HG03571 (cell line): ENCODE data around the gene TNRC6A.
"Not testable (repeated sequence)": the region's sequence is repeated elsewhere in the genome, so short reads cannot be mapped to it uniquely, and the experiment has no call there.

ENCODE experiments used
- ATAC-seq: cut with Tn5 transposase; IDR thresholded peaks from one replicate; pipeline ENCODE4 v1.9.1; 2021; ENCODE audit not compliant: unreplicated experiment

TNRC6A gene

GRCh38 chr16:24841291-24841690 is 111.8 kb downstream of the TNRC6A start:
- ATAC-seq: no peak

GRCh38 chr16:24844101-24845030 is 114.9 kb downstream of the TNRC6A start:
- no peak for ATAC-seq

- ATAC-seq: not testable (repeated sequence)
Observed at GRCh38 chr16:24845031-24845365, 115.5 kb downstream of the TNRC6A start.

- no peak for ATAC-seq
Observed at GRCh38 chr16:24845726-24846547, 116.5 kb downstream of the TNRC6A start, which contains the start of gene SLC5A11. TSS of gene SLC5A11 (plus strand) at chr16:24845963. CDS start at chr16:24858644, 12,681 bp downstream.

- no peak for ATAC-seq
Observed at GRCh38 chr16:24846548-24847357, 117.3 kb downstream of the TNRC6A start.

- ATAC-seq: no peak
Observed at GRCh38 chr16:24847358-24847664, 117.9 kb downstream of the TNRC6A start.

- ATAC-seq: no peak
Observed at GRCh38 chr16:24848065-24848464, 118.6 kb downstream of the TNRC6A start.

GRCh38 chr16:24849641-24850040 is 120.2 kb downstream of the TNRC6A start:
- ATAC-seq: no peak

- ATAC-seq: no peak
Observed at GRCh38 chr16:24850289-24850938, 121.0 kb downstream of the TNRC6A start.

- ATAC-seq: no peak
Observed at GRCh38 chr16:24851700-24852099, 122.2 kb downstream of the TNRC6A start.

- ATAC-seq: no peak
Observed at GRCh38 chr16:24852281-24852721, 122.8 kb downstream of the TNRC6A start.

GRCh38 chr16:24853169-24853824 is 123.8 kb downstream of the TNRC6A start:
- no peak for ATAC-seq

- no peak for ATAC-seq
Observed at GRCh38 chr16:24853830-24854229, 124.4 kb downstream of the TNRC6A start.

GRCh38 chr16:24854607-24855171 is 125.2 kb downstream of the TNRC6A start:
- no peak for ATAC-seq

GRCh38 chr16:24855678-24856077 is 126.2 kb downstream of the TNRC6A start:
- ATAC-seq: no peak

GRCh38 chr16:24856871-24857270 is 127.4 kb downstream of the TNRC6A start:
- not testable (repeated sequence) for ATAC-seq

GRCh38 chr16:24858219-24859041 is 129.0 kb downstream of the TNRC6A start:
- ATAC-seq: no peak

GRCh38 chr16:24861461-24861860 is 132.0 kb downstream of the TNRC6A start:
- no peak for ATAC-seq
